Adipocyte (in vitro differentiated cells): Measurements from ENCODE around the gene SLCO3A1.

ENCODE experiments used
- DNase-seq: peaks from one replicate; pipeline ENCODE4 v3.0.0-alpha.2; 2015; ENCODE audit warnings: low read depth
- H3K27me3 ChIP-seq: replicated peaks from 2 replicates; pipeline ENCODE4 v1.7.0; 2013; ENCODE audit warnings: mild to moderate bottlenecking, low read length, moderate library complexity; ENCODE audit not compliant: control insufficient read depth, insufficient read depth
- H3K36me3 ChIP-seq: 2 replicates; pipeline ENCODE4 v1.7.0; 2013; ENCODE audit warnings: low read length, mild to moderate bottlenecking, moderate library complexity; ENCODE audit not compliant: control insufficient read depth, insufficient read depth, severe bottlenecking
- H3K4me1 ChIP-seq: 2 replicates; pipeline ENCODE4 v1.7.0; 2013; ENCODE audit warnings: mild to moderate bottlenecking, low read length, moderate library complexity; ENCODE audit not compliant: control insufficient read depth, insufficient read depth
- H3K4me3 ChIP-seq: 2 replicates; pipeline ENCODE4 v1.7.0; 2013; ENCODE audit warnings: mild to moderate bottlenecking, low read length, moderate library complexity
- H3K9ac ChIP-seq: 2 replicates; pipeline ENCODE4 v1.7.0; 2013; ENCODE audit warnings: mild to moderate bottlenecking, low read length, moderate library complexity
- H3K9me3 ChIP-seq: 2 replicates; pipeline ENCODE4 v1.7.0; 2013; ENCODE audit warnings: mild to moderate bottlenecking, low read length, moderate library complexity; ENCODE audit not compliant: control insufficient read depth

SLCO3A1 gene

DNA sequence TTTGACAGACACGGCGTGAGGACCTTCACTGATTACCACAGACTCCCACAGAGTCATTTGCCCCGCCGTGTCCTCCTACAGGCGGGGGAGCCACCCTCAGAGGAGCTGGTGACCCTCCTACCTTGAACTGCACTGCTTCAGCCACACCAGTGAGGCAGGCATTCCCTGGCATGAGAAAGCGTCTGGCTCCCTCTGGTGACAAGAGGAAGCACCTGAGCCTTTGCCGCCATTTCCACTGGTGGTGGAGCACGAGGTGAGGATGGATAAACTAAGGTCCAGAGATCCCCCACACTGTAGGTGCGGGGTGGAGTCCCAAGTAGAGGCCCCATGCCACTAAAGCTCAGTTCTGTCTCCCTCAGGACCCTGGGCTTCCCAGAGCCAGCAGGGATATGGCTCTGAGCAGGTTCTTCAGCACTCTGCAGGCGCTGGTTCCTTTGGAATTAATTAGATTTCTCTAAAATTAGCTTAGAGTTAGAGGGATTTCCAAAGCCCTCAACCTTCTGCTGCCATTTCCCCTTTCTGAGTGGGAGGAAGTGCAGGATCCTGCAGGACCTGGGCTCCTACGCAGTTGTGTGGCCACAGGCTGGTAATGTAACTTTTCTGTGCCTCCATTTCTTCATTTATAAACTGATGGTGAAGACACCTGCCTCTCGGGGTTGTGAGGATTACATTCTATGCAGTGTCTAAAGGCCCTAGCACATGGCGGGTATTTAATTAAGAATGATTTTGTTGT, 224.0 kb downstream of the SLCO3A1 start:
- Histone ChIP-seq H3K4me1 (peaks cover 10% of the 10 kb centered on the region), H3K9me3 (no peaks in the 10 kb centered on the region), H3K36me3 (no peaks in the 10 kb centered on the region), H3K9ac (no peak overlapping the region), H3K27me3 (no peaks in the 10 kb centered on the region), H3K4me3 (no peak overlapping the region)
- peak; percentile 89 for DNase-seq

DNA sequence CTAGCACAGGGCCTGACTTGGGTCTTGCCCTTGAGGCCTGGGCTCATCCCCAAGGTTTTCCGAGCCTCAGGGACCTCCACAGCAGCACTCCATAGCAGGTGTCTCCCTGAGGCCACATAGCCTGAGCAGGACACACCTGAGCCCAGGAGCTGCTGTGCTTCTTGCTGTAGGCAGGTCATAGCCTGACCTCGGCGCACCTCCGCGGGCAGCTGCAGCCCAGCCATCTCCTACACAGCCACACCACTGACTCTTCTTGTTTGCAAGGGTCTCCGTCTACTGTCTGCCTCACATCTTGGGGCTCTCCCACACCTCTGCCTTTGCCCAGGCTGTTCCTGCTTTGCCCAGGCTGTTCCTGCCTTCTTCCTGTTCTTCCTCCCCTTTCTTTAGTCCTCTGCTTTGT, 224.8 kb downstream of the SLCO3A1 start:
- H3K4me1 ChIP-seq, result peaks cover 10% of the 10 kb centered on the region
- no peaks in the 10 kb centered on the region for H3K9me3 ChIP-seq
- no peak overlapping the region for H3K4me3 ChIP-seq
- no peaks in the 10 kb centered on the region for H3K27me3 ChIP-seq
- no peak overlapping the region for H3K9ac ChIP-seq
- no peaks in the 10 kb centered on the region for H3K36me3 ChIP-seq
- no peak for DNase-seq

DNA sequence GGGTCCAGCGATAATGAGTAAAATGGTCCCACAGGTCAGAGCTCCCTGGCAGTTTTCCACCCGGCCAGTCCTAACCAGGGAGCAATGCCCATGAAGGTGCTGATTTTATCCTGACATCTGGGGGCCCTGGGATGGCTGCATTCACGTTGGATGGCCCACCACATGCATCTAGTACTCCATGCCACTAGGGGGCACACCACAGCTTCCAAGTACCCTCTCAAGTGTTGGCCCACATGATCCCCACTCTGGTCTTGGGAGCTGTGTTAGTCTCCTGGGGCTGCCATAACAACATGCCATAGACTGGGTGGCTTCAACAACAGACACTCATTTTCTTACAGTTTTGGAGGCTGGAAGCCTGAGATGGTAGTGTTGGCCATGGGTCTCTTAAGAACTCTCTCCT, 225.5 kb downstream of the SLCO3A1 start:
- no peak overlapping the region for H3K9ac ChIP-seq
- H3K4me1 ChIP-seq, result peaks cover 10% of the 10 kb centered on the region
- DNase-seq, result peak; percentile 15
- no peaks in the 10 kb centered on the region for H3K27me3 ChIP-seq
- no peaks in the 10 kb centered on the region for H3K9me3 ChIP-seq
- no peak overlapping the region for H3K4me3 ChIP-seq
- no peaks in the 10 kb centered on the region for H3K36me3 ChIP-seq

DNA sequence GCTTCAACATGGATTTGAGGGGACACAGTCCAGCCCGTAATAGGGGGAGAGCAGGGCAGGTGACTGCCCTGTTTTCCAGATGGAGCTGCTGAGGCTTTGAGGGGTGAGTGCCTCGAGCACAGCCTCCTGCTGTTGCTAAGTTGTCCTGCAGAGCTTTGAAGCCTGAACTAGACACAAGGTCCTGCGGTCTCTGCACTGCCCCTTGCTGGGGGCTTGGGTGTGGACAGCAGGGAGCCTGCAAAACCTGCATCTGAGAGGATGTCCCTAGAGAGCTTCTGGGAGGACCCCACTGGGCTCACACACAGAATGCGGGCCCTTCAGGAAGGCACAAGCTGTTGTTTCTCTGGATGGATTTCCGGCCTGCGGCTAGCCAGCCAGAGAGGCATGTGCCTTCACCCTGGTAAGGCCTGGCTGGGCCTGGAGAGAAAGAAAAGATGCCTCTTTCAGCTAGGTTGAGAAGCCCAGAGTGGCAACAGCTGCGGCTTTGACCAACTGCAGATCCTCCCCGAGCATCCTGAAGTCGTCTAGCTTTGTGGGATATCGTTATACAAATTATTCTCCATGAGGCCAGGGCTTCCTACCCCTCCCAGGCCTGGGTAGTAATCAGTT, 226.2 kb downstream of the SLCO3A1 start:
- no peaks in the 10 kb centered on the region for H3K9me3 ChIP-seq
- no peaks in the 10 kb centered on the region for H3K36me3 ChIP-seq
- no peak for DNase-seq
- H3K27me3 ChIP-seq, result no peaks in the 10 kb centered on the region
- H3K9ac ChIP-seq, result no peak overlapping the region
- H3K4me1 ChIP-seq, result peaks cover 4% of the 10 kb centered on the region
- no peak overlapping the region for H3K4me3 ChIP-seq

DNA sequence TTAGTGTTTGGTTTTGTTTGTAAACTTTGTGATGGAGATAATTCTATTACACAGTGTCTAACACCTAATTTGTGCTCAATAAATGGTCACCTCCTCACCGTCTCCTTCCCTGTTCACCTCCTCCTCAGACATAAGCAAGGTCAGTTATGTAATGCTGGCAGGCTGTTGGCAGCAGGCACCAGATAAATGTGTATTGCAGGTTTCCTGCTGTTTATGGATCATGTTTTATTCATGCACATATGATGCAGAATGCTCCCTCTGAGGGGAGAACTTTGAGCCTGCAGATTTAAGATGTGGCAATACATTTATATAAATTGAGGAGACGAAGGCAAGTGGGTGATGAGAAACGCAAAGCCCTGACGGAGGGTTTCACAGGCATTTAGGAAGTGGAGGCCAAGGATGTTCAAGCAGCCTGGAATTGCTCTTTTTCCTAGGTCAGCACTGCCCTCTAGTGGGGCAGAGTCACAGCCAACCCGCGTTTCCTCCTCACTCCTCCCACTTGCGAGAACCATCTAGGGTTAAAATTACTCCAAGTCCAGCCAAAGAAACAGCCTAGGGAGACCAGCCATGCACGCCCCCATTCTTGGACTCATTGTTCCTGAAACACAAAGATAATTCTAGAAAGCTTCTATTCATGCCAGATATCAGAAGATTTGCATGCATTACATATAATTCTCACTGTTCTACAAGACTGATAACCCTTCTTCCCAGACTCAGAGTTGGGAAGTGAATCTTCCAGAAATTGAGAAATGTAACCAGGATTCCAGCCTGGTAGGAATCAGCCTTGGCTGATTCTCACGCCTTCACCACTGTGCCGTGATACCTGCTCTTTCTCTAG, 228.7 kb downstream of the SLCO3A1 start:
- Histone ChIP-seq H3K9me3 (no peaks in the 10 kb centered on the region), H3K36me3 (no peaks in the 10 kb centered on the region), H3K9ac (no peak overlapping the region), H3K4me3 (no peak overlapping the region), H3K4me1 (no peaks in the 10 kb centered on the region), H3K27me3 (no peaks in the 10 kb centered on the region)
- DNase-seq, result peak; percentile 88

DNA sequence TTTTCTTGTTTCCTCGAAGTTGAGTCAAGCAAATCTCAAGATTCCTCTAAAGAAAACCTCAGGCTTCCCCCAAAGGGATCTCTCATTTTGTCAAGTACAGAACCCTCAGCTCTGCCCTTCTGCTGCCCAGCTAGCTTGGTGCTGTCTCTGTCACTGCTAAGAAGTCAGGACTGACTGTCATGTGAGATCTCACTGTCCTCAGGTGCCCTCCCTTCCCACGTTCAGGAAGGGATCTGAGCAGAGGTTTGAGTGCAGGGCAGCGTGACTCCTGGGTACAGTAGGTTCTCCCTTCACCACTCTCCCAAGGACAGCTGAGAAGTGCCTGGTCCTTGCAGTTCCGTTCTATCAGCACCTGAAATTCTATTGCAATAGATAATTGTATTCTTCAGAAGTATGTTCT, 229.7 kb downstream of the SLCO3A1 start:
- H3K4me1 ChIP-seq, result no peaks in the 10 kb centered on the region
- no peak for DNase-seq
- no peak overlapping the region for H3K4me3 ChIP-seq
- no peaks in the 10 kb centered on the region for H3K27me3 ChIP-seq
- H3K36me3 ChIP-seq, result no peaks in the 10 kb centered on the region
- H3K9me3 ChIP-seq, result no peaks in the 10 kb centered on the region
- H3K9ac ChIP-seq, result no peak overlapping the region

DNA sequence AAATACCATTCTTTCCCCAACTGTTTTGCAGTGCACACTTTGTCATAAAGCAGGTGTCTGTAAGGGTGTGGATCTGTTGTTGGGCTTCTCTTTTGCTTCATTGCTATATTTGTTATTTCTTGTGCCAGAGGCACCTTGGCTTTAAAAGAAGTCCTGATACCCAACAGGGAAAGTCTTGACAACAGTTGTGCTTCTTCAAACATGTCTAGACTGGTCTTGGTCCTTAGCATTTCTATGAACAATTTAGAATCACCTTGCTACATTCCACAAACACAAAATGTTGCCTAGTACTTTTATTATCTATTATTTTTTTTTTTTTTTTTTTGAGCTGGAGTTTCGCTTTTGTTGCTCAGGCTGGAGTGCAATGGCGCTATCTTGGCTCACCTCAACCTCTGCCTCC, 233.7 kb downstream of the SLCO3A1 start:
- Histone ChIP-seq H3K4me1 (no peaks in the 10 kb centered on the region), H3K27me3 (no peaks in the 10 kb centered on the region), H3K9ac (no peak overlapping the region), H3K36me3 (no peaks in the 10 kb centered on the region), H3K4me3 (no peak overlapping the region), H3K9me3 (no peaks in the 10 kb centered on the region)
- DNase-seq, result no peak

DNA sequence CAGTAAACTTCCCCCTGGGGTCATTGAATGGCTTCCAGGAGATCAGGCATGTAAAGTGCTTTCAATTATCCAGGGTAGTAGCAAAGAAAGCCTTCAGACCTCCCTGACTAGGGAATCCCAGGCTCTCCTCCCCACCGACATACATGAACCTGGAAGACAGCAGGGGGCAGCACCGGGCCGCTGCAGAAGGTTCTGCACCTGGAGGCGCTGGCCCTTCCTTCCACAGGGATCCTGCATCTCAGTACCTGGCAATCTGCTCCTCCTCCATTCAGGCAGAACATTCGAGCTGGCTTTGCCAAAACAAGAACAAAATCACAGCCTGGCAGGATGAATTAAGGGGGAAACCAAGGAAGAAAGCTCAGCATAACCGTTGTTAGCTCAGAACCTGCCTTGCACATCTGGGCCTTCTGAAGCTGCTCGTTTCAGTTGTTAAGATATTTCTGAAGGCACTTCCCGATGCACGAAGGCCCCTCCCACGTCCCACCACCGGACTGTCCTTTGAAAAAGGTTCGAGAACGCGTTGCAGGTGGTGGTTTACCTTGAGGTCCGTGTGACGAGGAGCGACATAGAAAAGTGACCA, 237.7 kb downstream of the SLCO3A1 start:
- Histone ChIP-seq H3K4me3 (no peak overlapping the region), H3K9me3 (no peaks in the 10 kb centered on the region), H3K4me1 (no peaks in the 10 kb centered on the region), H3K36me3 (peaks cover 4% of the 10 kb centered on the region), H3K27me3 (no peaks in the 10 kb centered on the region), H3K9ac (no peak overlapping the region)
- DNase-seq, result peak; percentile 44

DNA sequence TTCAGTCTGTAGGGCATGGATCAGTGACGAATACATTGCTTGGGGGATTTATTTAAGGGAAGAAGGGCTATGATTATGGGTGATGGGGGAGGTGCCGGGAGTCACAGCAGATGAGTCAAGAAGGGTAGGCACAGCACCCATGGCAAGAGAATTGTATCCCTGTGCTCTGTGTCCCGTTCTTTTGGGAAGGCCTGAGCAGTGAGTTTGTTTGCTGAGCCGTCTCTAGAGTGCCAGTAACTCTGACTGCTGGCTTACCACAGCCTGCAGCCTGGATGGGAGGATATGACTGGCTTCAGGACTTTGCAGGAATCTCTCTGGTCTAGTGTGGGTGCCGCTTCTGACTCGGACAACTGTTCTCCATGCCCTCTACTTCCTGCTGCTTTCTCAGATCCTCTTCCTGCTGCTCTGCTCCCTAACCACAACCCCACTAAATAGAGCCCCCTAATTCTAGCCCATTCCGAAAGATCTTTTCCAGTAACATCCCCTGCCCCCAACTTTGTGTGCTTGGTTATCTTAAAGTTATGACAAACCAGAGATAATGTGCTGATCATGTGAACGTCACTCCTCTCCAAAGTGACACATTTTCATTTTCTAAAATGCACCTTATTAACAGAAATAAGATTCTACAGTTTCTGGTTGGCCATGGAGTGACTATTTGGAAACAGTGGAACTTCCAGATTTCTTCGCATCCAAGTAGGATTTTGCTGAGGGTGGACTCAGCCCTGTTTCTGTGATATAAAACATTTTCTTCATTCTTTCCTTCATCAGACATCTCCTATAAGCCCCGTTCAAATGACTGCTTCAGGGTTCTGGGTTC, 239.0 kb downstream of the SLCO3A1 start:
- no peak for DNase-seq
- Histone ChIP-seq H3K27me3 (no peaks in the 10 kb centered on the region), H3K4me3 (no peak overlapping the region), H3K9me3 (no peaks in the 10 kb centered on the region), H3K36me3 (peaks cover 7% of the 10 kb centered on the region), H3K9ac (no peak overlapping the region), H3K4me1 (no peaks in the 10 kb centered on the region)

DNA sequence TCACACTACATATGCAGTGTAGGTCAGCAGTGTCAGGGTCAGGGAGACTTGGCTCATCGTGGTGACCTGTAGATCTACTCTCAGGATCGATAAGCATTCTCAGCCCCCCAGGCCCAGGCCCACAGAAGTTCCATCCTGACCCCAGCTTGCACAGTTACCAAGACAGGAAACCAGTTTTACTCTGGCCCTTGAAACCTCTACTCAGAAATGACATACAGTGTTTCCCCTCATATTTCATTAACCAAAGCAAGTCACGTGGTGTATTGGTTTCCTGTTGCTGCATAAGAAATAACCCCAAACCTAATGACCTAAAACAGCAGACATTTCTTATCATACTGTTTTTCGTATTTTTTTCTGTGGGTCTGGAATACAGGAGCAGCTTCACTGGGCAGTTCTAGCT, 242.2 kb downstream of the SLCO3A1 start:
- Histone ChIP-seq H3K36me3 (peaks cover 7% of the 10 kb centered on the region), H3K4me3 (no peak overlapping the region), H3K27me3 (no peaks in the 10 kb centered on the region), H3K9me3 (no peaks in the 10 kb centered on the region), H3K9ac (no peak overlapping the region), H3K4me1 (no peaks in the 10 kb centered on the region)
- no peak for DNase-seq
